ENCODE results near the gene SEMA4D.

DNA sequence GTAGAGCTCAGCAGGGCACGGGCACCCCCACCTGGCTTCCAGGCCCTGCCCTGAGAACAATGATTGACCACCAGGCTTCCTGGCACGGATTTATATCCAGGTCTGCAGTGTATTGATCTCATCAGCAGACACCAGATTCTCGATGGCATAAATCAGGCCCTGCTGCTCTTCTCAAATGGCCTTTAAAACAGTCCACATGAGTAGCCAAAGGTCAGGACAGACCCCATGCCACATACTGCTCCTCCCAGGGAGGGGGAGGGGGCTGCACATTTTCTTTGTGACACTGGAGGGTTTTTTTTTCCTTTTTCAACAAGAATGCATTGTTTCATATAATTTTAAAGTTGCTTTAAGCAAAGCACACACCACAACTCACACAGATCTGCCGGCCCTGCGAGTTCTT, 85.4 kb downstream of the SEMA4D start:
- TF ChIP-seq POLR2A (IDR thresholded peaks at IDR 0.05) = no peak
- TF ChIP-seq, protein P1, sequence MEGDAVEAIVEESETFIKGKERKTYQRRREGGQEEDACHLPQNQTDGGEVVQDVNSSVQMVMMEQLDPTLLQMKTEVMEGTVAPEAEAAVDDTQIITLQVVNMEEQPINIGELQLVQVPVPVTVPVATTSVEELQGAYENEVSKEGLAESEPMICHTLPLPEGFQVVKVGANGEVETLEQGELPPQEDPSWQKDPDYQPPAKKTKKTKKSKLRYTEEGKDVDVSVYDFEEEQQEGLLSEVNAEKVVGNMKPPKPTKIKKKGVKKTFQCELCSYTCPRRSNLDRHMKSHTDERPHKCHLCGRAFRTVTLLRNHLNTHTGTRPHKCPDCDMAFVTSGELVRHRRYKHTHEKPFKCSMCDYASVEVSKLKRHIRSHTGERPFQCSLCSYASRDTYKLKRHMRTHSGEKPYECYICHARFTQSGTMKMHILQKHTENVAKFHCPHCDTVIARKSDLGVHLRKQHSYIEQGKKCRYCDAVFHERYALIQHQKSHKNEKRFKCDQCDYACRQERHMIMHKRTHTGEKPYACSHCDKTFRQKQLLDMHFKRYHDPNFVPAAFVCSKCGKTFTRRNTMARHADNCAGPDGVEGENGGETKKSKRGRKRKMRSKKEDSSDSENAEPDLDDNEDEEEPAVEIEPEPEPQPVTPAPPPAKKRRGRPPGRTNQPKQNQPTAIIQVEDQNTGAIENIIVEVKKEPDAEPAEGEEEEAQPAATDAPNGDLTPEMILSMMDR (IDR thresholded peaks at IDR 0.05 in 8 of 11, conservative IDR thresholded peaks at IDR 0.05 in 3 of 11) = no peak
- no peak for TF ChIP-seq POLR2AphosphoS5 (IDR thresholded peaks at IDR 0.05)

Data from spleen (tissue), 7 donors.